GM12878 (cell line): ENCODE measurements around the gene IRX4. TPM values are rescaled to one million over a fixed set of nuclear protein-coding genes. Genes with fewer than 3 reads are reported as not detected.

ENCODE experiments used
- ATAC-seq: fragments of 200-7000 bp; cut with Tn5 transposase; 3 replicates; pipeline ENCODE4 v1.9.1; 2020; ENCODE audit warnings: mild to moderate bottlenecking, moderate library complexity
- BruUV-seq: library from RNA; stranded (reverse); fragments of 400-500 nt; replicated peaks from 2 replicates; lab custom pipeline; 2021; lab: Mats Ljungman, UMichigan
- CTCF ChIA-PET: fragments of 300-600 bp; sonication (Branson Sonifier 250); formaldehyde crosslinking; extraction: SDS; loops from one replicate; lab custom pipeline; 2021; ENCODE audit warnings: inconsistent platforms; lab: Yijun Ruan, JAX
- POLR2A ChIA-PET: fragments of 350-600 bp; formaldehyde crosslinking; extraction: SDS; loops from one replicate; lab custom pipeline; 2021; ENCODE audit warnings: inconsistent platforms; lab: Charles Lee
- RAD21 ChIA-PET: fragments of 300-600 bp; sonication (Branson Sonifier 250); formaldehyde crosslinking; loops from one replicate; lab custom pipeline; 2023; ENCODE audit warnings: antibody characterized with exemption; ENCODE audit not compliant: unreplicated experiment; lab: Charles Lee
- SMC1A ChIA-PET: fragments of 300-600 bp; sonication (Branson Sonifier 250); formaldehyde crosslinking; loops from one replicate; lab custom pipeline; 2023; ENCODE audit not compliant: unreplicated experiment, uncharacterized antibody; lab: Charles Lee
- DNase-seq: peaks from one replicate; pipeline ENCODE4 v3.0.0-alpha.2; 2011; ENCODE audit warnings: low read depth, low spot score
- FAIRE-seq: peaks from 3 replicates; lab custom pipeline; 2011; peaks lifted over from hg19 to GRCh38; lab: Jason Lieb, UNC
- H2AFZ ChIP-seq: 2 replicates; pipeline ENCODE4 v1.6.0; 2011; ENCODE audit warnings: low read depth, low read length, control low read depth; ENCODE audit not compliant: control insufficient read depth
- H3K27ac ChIP-seq: 2 replicates; pipeline ENCODE4 v1.5.1; 2011; ENCODE audit warnings: control low read depth; ENCODE audit not compliant: control insufficient read depth, insufficient read depth
- H3K27me3 ChIP-seq, 2 experiments: replicated peaks in 1 of 2; 2 replicates each; pipeline versions ENCODE4 v1.6.0 to v1.6.1; 2011; ENCODE audit warnings: low read length in 1 of 2; ENCODE audit not compliant: control insufficient read depth in 2 of 2, insufficient read depth in 2 of 2
- H3K36me3 ChIP-seq, 2 experiments: 2 replicates each; pipeline ENCODE4 v1.5.1; 2011; ENCODE audit warnings: low read length in 1 of 2; ENCODE audit not compliant: control insufficient read depth in 2 of 2, insufficient read depth in 2 of 2
- H3K4me1 ChIP-seq: 2 replicates; pipeline ENCODE4 v1.6.1; 2011; ENCODE audit warnings: mild to moderate bottlenecking, low read length, moderate library complexity, mixed read lengths; ENCODE audit not compliant: control insufficient read depth, insufficient read depth
- H3K4me2 ChIP-seq: 2 replicates; pipeline ENCODE4 v1.6.0; 2011; ENCODE audit warnings: control low read depth; ENCODE audit not compliant: control insufficient read depth, insufficient read depth
- H3K4me3 ChIP-seq: fragments of 200-600 bp; sonication (generic); 2 replicates; pipeline ENCODE4 v1.5.1; 2016
- H3K79me2 ChIP-seq: 2 replicates; pipeline ENCODE4 v1.6.0; 2011; ENCODE audit warnings: low read length; ENCODE audit not compliant: control insufficient read depth, insufficient read depth
- H3K9ac ChIP-seq: 2 replicates; pipeline ENCODE4 v1.8.0; 2011; ENCODE audit warnings: low read length, control low read depth, mixed read lengths; ENCODE audit not compliant: control insufficient read depth, insufficient read depth
- H3K9me3 ChIP-seq: replicated peaks from 3 replicates; pipeline ENCODE4 v1.5.1; 2011; ENCODE audit warnings: mild to moderate bottlenecking, low read length; ENCODE audit not compliant: control insufficient read depth, insufficient read depth
- H4K20me1 ChIP-seq: 2 replicates; pipeline ENCODE4 v1.6.0; 2011; ENCODE audit not compliant: control insufficient read depth, insufficient read depth
- E2F8 ChIP-seq: fragments of 450-650 bp; IDR thresholded peaks from 2 replicates; pipeline ENCODE4 v1.6.1; 2018; ENCODE audit warnings: mild to moderate bottlenecking, low read depth, moderate library complexity; ENCODE audit not compliant: partially characterized antibody
- HDAC6 ChIP-seq: fragments of 200-600 bp; sonication (generic); IDR thresholded peaks from one replicate; pipeline ENCODE4 v1.8.0; 2017; ENCODE audit warnings: antibody characterized with exemption; ENCODE audit not compliant: unreplicated experiment
- MAX ChIP-seq: IDR thresholded peaks from 2 replicates; pipeline ENCODE4 v1.6.1; 2012; ENCODE audit warnings: low read depth, low read length, improper control_type of control experiment
- ZBTB40 ChIP-seq: fragments of 450-650 bp; IDR thresholded peaks from 2 replicates; pipeline ENCODE4 v1.6.1; 2016; ENCODE audit warnings: mild to moderate bottlenecking, moderate library complexity, borderline replicate concordance
- WGBS: methylation state at CpG from one replicate; pipeline ENCODE4 v1.1.6; 2016; ENCODE audit warnings: low lambda C conversion rate; ENCODE audit not compliant: insufficient replicate concordance, insufficient coverage; ENCODE audit errors: missing lambda C conversion rate; 5-methylcytosine and 5-hydroxymethylcytosine counted together
- in situ Hi-C: fragments of 300-500 bp; cut with MboI; formaldehyde crosslinking; loops from 9 replicates; pipeline ENCODE4 v1.14.3; 2018; ENCODE audit warnings: mixed read lengths
- intact Hi-C: fragments of 100-400 bp; cut with micrococcal nuclease; formaldehyde crosslinking; loops from one replicate; pipeline ENCODE4 v1.14.2; 2022; ENCODE audit not compliant: unreplicated experiment
- polyA plus RNA-seq, 11 experiments: library from polyadenylated mRNA; depleted of rRNA in 4 of 11; unstranded in 6 of 11; stranded (reverse) in 5 of 11; fragments of >200 nt; fragmentation: Nextera tagmentation in 4 of 11; fragmentation: Illumina TruSeq in 1 of 11; extraction: Ambion mirVana in 4 of 11; extraction: Trizol in 1 of 11; gene quantifications; 1 replicate in 1 of 11; 2 replicates in 10 of 11; pipeline versions ENCODE4 v1.2.1 to v1.2.3, GENCODE V29; 2011 to 2016; ENCODE audit warnings: inconsistent platforms in 2 of 11, missing spikeins in 2 of 11, low read depth in 1 of 11
- total RNA-seq, 4 experiments: library from RNA; depleted of rRNA in 3 of 4; stranded (reverse); fragments of >200 nt in 3 of 4; fragmentation: Illumina TruSeq in 1 of 4; extraction: Trizol in 1 of 4; gene quantifications; 2 replicates each; pipeline versions ENCODE4 v1.2.1 to v1.2.3, GENCODE V29; 2013 to 2021

IRX4 gene
- total and polyA plus RNA-seq, 10 of the 15 experiments (the other 5 are each of a cell fraction or from before 2014, with no cell fraction given) = not detected

GRCh38 chr5:1931604-1932231, 49.0 kb upstream of the IRX4 start (continued):
- no peak for TF ChIP-seq ZBTB40
- TF ChIP-seq MAX = no peak

GRCh38 chr5:1930880-1931603, 48.3 kb upstream of the IRX4 start:
- TF ChIP-seq E2F8 (no peak), HDAC6 (peak; percentile 22)
- POLR2A ChIA-PET = no interaction called here
- 11% methylated on average over 53 of the region's 66 CpGs for WGBS
- no peaks in the 10 kb centered on the region for H4K20me1 ChIP-seq
- DNase-seq (no peak), ATAC-seq (peak; percentile 27; the same call in 1 of the 3 replicates), FAIRE-seq (no peak)
- H3K36me3 ChIP-seq = no peaks in the 10 kb centered on the region
- no peak overlapping the region for H3K27ac ChIP-seq
- in situ Hi-C loops (no loop called here), intact Hi-C loops (no loop called here)
- no peaks in the 10 kb centered on the region for H3K9me3 ChIP-seq
- H3K4me1 ChIP-seq = no peaks in the 10 kb centered on the region
- SMC1A ChIA-PET = no interaction called here
- RAD21 ChIA-PET = no interaction called here
- no peak overlapping the region for H3K4me3 ChIP-seq
- CTCF ChIA-PET = no interaction called here
- no peak overlapping the region for H2AFZ ChIP-seq
- H3K4me2 ChIP-seq = no peak overlapping the region
- peaks cover 3 to 4% of the 10 kb centered on the region in 2 experiments; a peak in 3 of 4 replicates for H3K27me3 ChIP-seq
- no peaks in the 10 kb centered on the region for H3K79me2 ChIP-seq
- BruUV-seq = no TSS peak
- no peak overlapping the region for H3K9ac ChIP-seq
